C4-2B (cell line): ENCODE results near the gene NLRP1.

Experiments
- H3K27ac ChIP-seq: fragments of 450-650 bp; 2 replicates; pipeline ENCODE4 v1.5.1; 2017
- CTCF ChIP-seq: fragments of 450-650 bp; conservative IDR thresholded peaks from 2 replicates; pipeline ENCODE4 v1.5.1; 2017; ENCODE audit warnings: mild to moderate bottlenecking
- ZFX ChIP-seq: fragments of 450-650 bp; IDR thresholded peaks from 2 replicates; pipeline ENCODE4 v1.6.1; 2017

The NLRP1 gene

GRCh38 chr17:5621026-5621425 lies 36.7 kb upstream of the NLRP1 start:
- no peak overlapping the region for H3K27ac ChIP-seq

GRCh38 chr17:5619088-5619740 lies 34.9 kb upstream of the NLRP1 start:
- H3K27ac ChIP-seq: no peak overlapping the region
- no peak for TF ChIP-seq CTCF
- TF ChIP-seq ZFX: no peak

More at GRCh38 chr17:5621026-5621425, 36.7 kb upstream of the NLRP1 start:
- TF ChIP-seq CTCF: no peak
- TF ChIP-seq ZFX: no peak

GRCh38 chr17:5618476-5618875 lies 34.2 kb upstream of the NLRP1 start:
- TF ChIP-seq CTCF: no peak
- TF ChIP-seq ZFX: no peak
- H3K27ac ChIP-seq: no peak overlapping the region

- TF ChIP-seq CTCF (no peak), ZFX (no peak)
- H3K27ac ChIP-seq: no peak overlapping the region
Measured at GRCh38 chr17:5615476-5615875, 31.2 kb upstream of the NLRP1 start.

- TF ChIP-seq CTCF (no peak), ZFX (no peak)
- H3K27ac ChIP-seq: no peak overlapping the region
Measured at GRCh38 chr17:5610956-5611355, 26.6 kb upstream of the NLRP1 start.

- TF ChIP-seq CTCF: no peak
- no peak for TF ChIP-seq ZFX
- H3K27ac ChIP-seq: no peak overlapping the region
Measured at GRCh38 chr17:5608399-5609112, 24.2 kb upstream of the NLRP1 start.

- H3K27ac ChIP-seq: no peak overlapping the region
- TF ChIP-seq CTCF: no peak
- no peak for TF ChIP-seq ZFX
Measured at GRCh38 chr17:5607946-5608345, 23.6 kb upstream of the NLRP1 start.
